H1 (cell line): ENCODE results near the gene PTPRC. TPM values are rescaled to one million over a fixed set of nuclear protein-coding genes. Genes with fewer than 3 reads are reported as not detected.

Source experiments
- CTCF ChIA-PET: fragments of 300-600 bp; sonication (Branson Sonifier 250); formaldehyde crosslinking; loops from one replicate; lab custom pipeline; 2021; ENCODE audit not compliant: partially characterized antibody; lab: Charles Lee
- POLR2A ChIA-PET: fragments of 300-600 bp; sonication (Branson Sonifier 250); formaldehyde crosslinking; loops from one replicate; lab custom pipeline; 2021; ENCODE audit warnings: inconsistent platforms; ENCODE audit not compliant: partially characterized antibody; lab: Charles Lee
- DNase-seq, 2 experiments: peaks; one replicate each; pipeline versions ENCODE4 v3.0.0 to v3.0.0-alpha.2; 2010 to 2022; ENCODE audit warnings: low spot score in 2 of 2, low read depth in 1 of 2, mixed read lengths in 1 of 2
- FAIRE-seq: peaks from 2 replicates; lab custom pipeline; 2011; peaks lifted over from hg19 to GRCh38; lab: Jason Lieb, UNC
- H2AFZ ChIP-seq: 2 replicates; pipeline ENCODE4 v1.8.1; 2012; ENCODE audit warnings: low read length, inconsistent platforms
- H2AK5ac ChIP-seq: 2 replicates; pipeline ENCODE4 v1.6.1; 2013; ENCODE audit warnings: low read depth, low read length
- H2BK120ac ChIP-seq: replicated peaks from 2 replicates; pipeline ENCODE3; 2013; ENCODE audit warnings: low read depth, low read length, inconsistent platforms
- H2BK12ac ChIP-seq: 2 replicates; pipeline ENCODE4 v1.6.1; 2013; ENCODE audit warnings: low read depth, low read length
- H2BK15ac ChIP-seq: 2 replicates; pipeline ENCODE4 v1.6.1; 2013; ENCODE audit warnings: low read length
- H2BK20ac ChIP-seq: 2 replicates; pipeline ENCODE4 v1.6.1; 2013; ENCODE audit warnings: low read length
- H2BK5ac ChIP-seq: 2 replicates; pipeline ENCODE4 v1.6.1; 2013; ENCODE audit warnings: low read depth, low read length
- H3K14ac ChIP-seq: 2 replicates; pipeline ENCODE4 v1.6.1; 2013; ENCODE audit warnings: inconsistent platforms; ENCODE audit not compliant: insufficient read length
- H3K18ac ChIP-seq: 2 replicates; pipeline ENCODE4 v1.6.1; 2013; ENCODE audit warnings: low read length; ENCODE audit errors: extremely low read depth
- H3K23ac ChIP-seq: 2 replicates; pipeline ENCODE4 v1.6.1; 2013; ENCODE audit warnings: inconsistent platforms; ENCODE audit not compliant: insufficient read length
- H3K23me2 ChIP-seq: 2 replicates; pipeline ENCODE4 v1.6.1; 2013; ENCODE audit warnings: low read depth, low read length
- H3K27ac ChIP-seq: 2 replicates; pipeline ENCODE4 v1.6.1; 2011; ENCODE audit warnings: low read depth, low read length, inconsistent platforms
- H3K27me3 ChIP-seq, 4 experiments: replicated peaks in 1 of 4; 1 replicate in 1 of 4; 2 replicates in 3 of 4; pipeline versions ENCODE4 v1.6.1 to v1.8.1; 2011 to 2013; ENCODE audit warnings: low read length in 3 of 4, mild to moderate bottlenecking in 3 of 4, inconsistent platforms in 2 of 4, mixed read lengths in 2 of 4, moderate library complexity in 1 of 4; ENCODE audit not compliant: control insufficient read depth in 3 of 4, insufficient read depth in 3 of 4; ENCODE audit errors: extremely low read depth in 1 of 4
- H3K36me3 ChIP-seq, 4 experiments: 2 replicates each; pipeline versions ENCODE4 v1.6.1 to v1.8.1; 2011 to 2013; ENCODE audit warnings: mild to moderate bottlenecking in 4 of 4, low read length in 3 of 4, moderate library complexity in 2 of 4, control low read depth in 1 of 4, inconsistent platforms in 1 of 4; ENCODE audit not compliant: insufficient read depth in 4 of 4, control insufficient read depth in 2 of 4
- H3K4ac ChIP-seq: replicated peaks from 2 replicates; pipeline ENCODE3; 2013; ENCODE audit warnings: low read length, low read depth, mixed read lengths, inconsistent platforms; ENCODE audit not compliant: insufficient read length
- H3K4me1 ChIP-seq, 4 experiments: replicated peaks in 1 of 4; 1 replicate in 1 of 4; 2 replicates in 3 of 4; pipeline versions ENCODE4 v1.6.1 to v1.8.1; 2011 to 2013; ENCODE audit warnings: low read length in 3 of 4, inconsistent platforms in 2 of 4, mixed read lengths in 1 of 4; ENCODE audit not compliant: insufficient read depth in 4 of 4, control insufficient read depth in 3 of 4
- H3K4me2 ChIP-seq, 2 experiments: 2 replicates each; pipeline versions ENCODE4 v1.6.1 to v1.8.1; 2011 to 2013; ENCODE audit warnings: low read depth in 2 of 2, low read length in 2 of 2, control low read depth in 1 of 2, inconsistent platforms in 1 of 2, mild to moderate bottlenecking in 1 of 2; ENCODE audit not compliant: insufficient read depth in 1 of 2
- H3K4me3 ChIP-seq, 4 experiments: fragments of 200-600, 300-600 bp in 1 of 4; sonication (generic), shearing (Covaris generic), sonication (Bioruptor Twin) in 1 of 4; 2 replicates each; pipeline versions ENCODE4 v1.5.1 to v1.8.1; 2011 to 2016; ENCODE audit warnings: low read length in 4 of 4, low read depth in 3 of 4, control low read depth in 2 of 4, inconsistent platforms in 2 of 4, mild to moderate bottlenecking in 2 of 4, mixed read lengths in 1 of 4, moderate library complexity in 1 of 4; ENCODE audit not compliant: insufficient read depth in 2 of 4; ENCODE audit errors: extremely low read depth in 1 of 4
- H3K56ac ChIP-seq: replicated peaks from 2 replicates; pipeline ENCODE3; 2013; ENCODE audit warnings: low read depth, mild to moderate bottlenecking, mixed read lengths, low read length, inconsistent platforms; ENCODE audit not compliant: insufficient read length
- H3K79me1 ChIP-seq: 2 replicates; pipeline ENCODE4 v1.6.1; 2013; ENCODE audit warnings: low read depth, low read length, control low read depth
- H3K79me2 ChIP-seq, 2 experiments: 2 replicates each; pipeline versions ENCODE4 v1.6.1 to v1.8.1; 2012 to 2013; ENCODE audit warnings: low read length in 2 of 2, mild to moderate bottlenecking in 2 of 2, inconsistent platforms in 1 of 2; ENCODE audit not compliant: insufficient read depth in 2 of 2, control insufficient read depth in 1 of 2
- H3K9ac ChIP-seq, 4 experiments: replicated peaks in 1 of 4; 1 replicate in 1 of 4; 2 replicates in 3 of 4; pipeline versions ENCODE4 v1.6.1 to v1.8.1; 2011 to 2013; ENCODE audit warnings: low read depth in 3 of 4, low read length in 3 of 4, control low read depth in 2 of 4, mild to moderate bottlenecking in 2 of 4, moderate library complexity in 2 of 4, inconsistent platforms in 1 of 4; ENCODE audit errors: extremely low read depth in 1 of 4
- H3K9me3 ChIP-seq, 2 experiments: 2 replicates each; pipeline versions ENCODE4 v1.6.1 to v1.8.1; 2012 to 2013; ENCODE audit warnings: mild to moderate bottlenecking in 2 of 2, moderate library complexity in 2 of 2, control low read depth in 1 of 2, inconsistent platforms in 1 of 2, low read depth in 1 of 2, low read length in 1 of 2, mixed read lengths in 1 of 2; ENCODE audit not compliant: insufficient read depth in 2 of 2
- H4K20me1 ChIP-seq, 2 experiments: replicated peaks in 1 of 2; 2 replicates each; pipeline versions ENCODE3 to v1.8.1; 2011 to 2013; ENCODE audit warnings: inconsistent platforms in 2 of 2, low read length in 2 of 2, mild to moderate bottlenecking in 1 of 2; ENCODE audit not compliant: insufficient read depth in 2 of 2, control insufficient read depth in 1 of 2
- H4K5ac ChIP-seq: 2 replicates; pipeline ENCODE4 v1.6.1; 2013; ENCODE audit warnings: low read length, low read depth, mixed read lengths, inconsistent platforms; ENCODE audit not compliant: insufficient read length
- H4K8ac ChIP-seq: 2 replicates; pipeline ENCODE4 v1.8.0; 2013; ENCODE audit warnings: mild to moderate bottlenecking, moderate library complexity, low read length, inconsistent platforms; ENCODE audit not compliant: insufficient read depth; ENCODE audit errors: extremely low read depth
- H4K91ac ChIP-seq: replicated peaks from 2 replicates; pipeline ENCODE3; 2013; ENCODE audit warnings: low read length, mixed read lengths, inconsistent platforms; ENCODE audit not compliant: insufficient read length
- CBX8 ChIP-seq: fragments of 300-800, 300-1000 bp; sonication (generic); IDR thresholded peaks from 2 replicates; pipeline ENCODE4 v1.7.1; 2016; ENCODE audit warnings: low read depth, low read length, borderline replicate concordance
- FOSL1 ChIP-seq: IDR thresholded peaks from 2 replicates; pipeline ENCODE4 v1.6.1; 2011; ENCODE audit warnings: mild to moderate bottlenecking, low read depth, low read length, moderate library complexity; ENCODE audit not compliant: insufficient read depth
- HDAC2 ChIP-seq, 2 experiments: fragments of 300-600 bp in 1 of 2; sonication (generic) in 1 of 2; IDR thresholded peaks; 2 replicates each; pipeline ENCODE4 v1.6.1; 2011 to 2012; ENCODE audit warnings: low read depth in 2 of 2, low read length in 2 of 2, mild to moderate bottlenecking in 2 of 2, moderate library complexity in 2 of 2, borderline replicate concordance in 1 of 2, inconsistent platforms in 1 of 2
- NRF1 ChIP-seq: IDR thresholded peaks from 2 replicates; pipeline ENCODE4 v1.6.1; 2011; ENCODE audit warnings: mild to moderate bottlenecking, low read depth, low read length, improper control_type of control experiment
- POLR2AphosphoS5 ChIP-seq: IDR thresholded peaks from 2 replicates; pipeline ENCODE4 v1.6.1; 2011; ENCODE audit warnings: low read depth, low read length
- RNF2 ChIP-seq: fragments of 200-900, 300-1000 bp; sonication (generic); IDR thresholded peaks from 2 replicates; pipeline ENCODE4 v1.7.1; 2016; ENCODE audit warnings: borderline replicate concordance, low read depth, mild to moderate bottlenecking, antibody characterized with exemption, low read length; ENCODE audit not compliant: poor library complexity, severe bottlenecking; ENCODE audit errors: missing control alignments
- RXRA ChIP-seq: IDR thresholded peaks from 2 replicates; pipeline ENCODE4 v1.6.1; 2011; ENCODE audit warnings: low read depth, mild to moderate bottlenecking, low read length, moderate library complexity; ENCODE audit not compliant: insufficient read depth
- SIN3A ChIP-seq, 2 experiments: IDR thresholded peaks in 1 of 2; conservative IDR thresholded peaks in 1 of 2; 2 replicates each; pipeline ENCODE4 v1.6.1; 2011 to 2012; ENCODE audit warnings: low read length in 2 of 2, improper control_type of control experiment in 1 of 2, low read depth in 1 of 2, mild to moderate bottlenecking in 1 of 2
- SIX5 ChIP-seq: IDR thresholded peaks from 2 replicates; pipeline ENCODE4 v1.6.1; 2011; ENCODE audit warnings: mild to moderate bottlenecking, low read depth, low read length
- SP4 ChIP-seq: IDR thresholded peaks from 2 replicates; pipeline ENCODE4 v1.6.1; 2012; ENCODE audit warnings: low read length, inconsistent platforms
- TAF7 ChIP-seq: optimal IDR thresholded peaks from 2 replicates; pipeline ENCODE3; 2011; ENCODE audit warnings: low read depth, mild to moderate bottlenecking, inconsistent platforms, low read length, moderate library complexity, borderline replicate concordance
- WGBS, 2 experiments: shearing (Covaris generic) in 1 of 2; methylation state at CpG; one replicate each; pipeline versions ENCODE4 v1.1.6 to v1.1.7; 2013 to 2015; ENCODE audit warnings: low lambda C conversion rate in 2 of 2, mixed read lengths in 2 of 2, inconsistent platforms in 1 of 2, low coverage in 1 of 2, missing lambda C conversion rate in 1 of 2; ENCODE audit not compliant: insufficient replicate concordance in 2 of 2, insufficient coverage in 1 of 2, insufficient read length in 1 of 2; ENCODE audit errors: extremely low coverage in 1 of 2, missing lambda C conversion rate in 1 of 2; 5-methylcytosine and 5-hydroxymethylcytosine counted together
- polyA plus RNA-seq, 7 experiments: library from polyadenylated mRNA; depleted of rRNA in 3 of 7; stranded (reverse) in 5 of 7; unstranded in 2 of 7; fragments of >200 nt in 5 of 7; fragments of 200-250 nt in 2 of 7; gene quantifications; 1 replicate in 5 of 7; 2 replicates in 1 of 7; 4 replicates in 1 of 7; pipeline versions ENCODE4 v1.2.1 to v1.2.3, GENCODE V29; 2011 to 2013; ENCODE audit warnings: missing spikeins in 2 of 7, mixed read lengths in 2 of 7
- total RNA-seq: library from RNA; stranded (reverse); fragmentation: NEBNext Ultra II Directional; extraction: Animal tissue kit (Norgen Biotek cat#: 25700); gene quantifications from 2 replicates; pipeline ENCODE4 v1.2.1, GENCODE V29; 2021
- TF ChIP-seq, protein P1 (sequence below): IDR thresholded peaks from 2 replicates; pipeline ENCODE4 v1.6.1; 2012; ENCODE audit warnings: inconsistent platforms

Gene PTPRC
- total and polyA plus RNA-seq, 2 of the 8 experiments (the other 6 are each of a cell fraction or from before 2014, with no cell fraction given): 0.05 TPM; not detected in 1

DNA sequence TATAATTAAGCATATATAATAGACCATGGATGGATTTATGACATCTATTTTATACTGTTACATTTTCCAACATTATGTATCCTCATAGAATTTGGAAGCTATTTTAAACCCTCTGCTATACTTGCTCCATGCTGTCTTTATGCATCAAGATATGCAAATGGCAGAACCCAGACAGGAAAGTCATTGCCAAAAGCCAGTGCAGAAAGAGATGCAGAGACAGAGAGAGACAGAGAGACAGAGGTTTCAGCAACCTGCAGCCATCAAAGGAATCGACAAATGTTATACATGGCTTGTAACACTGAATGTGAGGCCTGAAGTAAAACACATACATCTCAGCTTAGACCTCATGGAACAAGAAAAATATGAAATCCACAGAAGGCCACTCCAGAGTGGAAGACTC, 7.5 kb upstream of the PTPRC start:
- ChIA-PET CTCF (no interaction called here), POLR2A (no interaction called here)
- TF ChIP-seq TAF7 (no peak), FOSL1 (no peak), RXRA (no peak), POLR2AphosphoS5 (no peak), NRF1 (no peak), SIN3A (conservative IDR thresholded peaks at IDR 0.05 in 1 of 2, IDR thresholded peaks at IDR 0.05 in 1 of 2; ENCODE audit: low read depth in 1 of 2, low read length in 2 of 2) (no peak), HDAC2 (IDR thresholded peaks at IDR 0.05; ENCODE audit: borderline replicate concordance in 1 of 2, low read depth in 2 of 2, low read length in 2 of 2) (no peak), SIX5 (no peak), CBX8 (no peak), SP4 (no peak), RNF2 (no peak)
- TF ChIP-seq, protein P1, sequence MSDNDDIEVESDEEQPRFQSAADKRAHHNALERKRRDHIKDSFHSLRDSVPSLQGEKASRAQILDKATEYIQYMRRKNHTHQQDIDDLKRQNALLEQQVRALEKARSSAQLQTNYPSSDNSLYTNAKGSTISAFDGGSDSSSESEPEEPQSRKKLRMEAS: no peak
- Histone ChIP-seq H3K23me2 (no peaks in the 10 kb centered on the region), H3K9ac (no peak overlapping the region), H4K8ac (no peak overlapping the region), H4K20me1 (no peaks in the 10 kb centered on the region), H3K27ac (no peak overlapping the region), H3K79me1 (no peaks in the 10 kb centered on the region), H2AFZ (no peak overlapping the region), H3K23ac (no peak overlapping the region), H2BK120ac (no peak overlapping the region), H4K5ac (no peak overlapping the region), H2BK20ac (no peak overlapping the region), H3K9me3 (no peaks in the 10 kb centered on the region), H2BK5ac (no peak overlapping the region), H3K4me2 (no peak overlapping the region), H3K4me1 (no peaks in the 10 kb centered on the region), H2AK5ac (no peak overlapping the region), H2BK12ac (no peak overlapping the region), H3K14ac (no peak overlapping the region), H3K56ac (no peak overlapping the region), H3K27me3 (no peaks in the 10 kb centered on the region), H3K18ac (no peak overlapping the region), H3K36me3 (no peaks in the 10 kb centered on the region), H3K79me2 (no peaks in the 10 kb centered on the region), H3K4ac (no peak overlapping the region), H2BK15ac (no peak overlapping the region), H3K4me3 (no peak overlapping the region), H4K91ac (no peak overlapping the region)
- FAIRE-seq (no peak), DNase-seq (no peak)
- 89% methylated on average over 1 of the region's 1 CpG; no CpG with 5 or more reads in 1 of the 2 experiments for WGBS, 2 experiments
